IMR-90 (cell line): ENCODE data around the gene KCNMA1. TPM values are rescaled to one million over a fixed set of nuclear protein-coding genes. Genes with fewer than 3 reads are reported as not detected.

Experiments
- ATAC-seq: fragments of 200-7000 bp; cut with Tn5 transposase; 2 replicates; pipeline ENCODE4 v1.9.1; 2020; ENCODE audit warnings: low read depth, mild to moderate bottlenecking, moderate library complexity
- BruUV-seq: library from RNA; stranded (reverse); fragments of 400-500 nt; replicated peaks from 2 replicates; lab custom pipeline; 2021; lab: Mats Ljungman, UMichigan
- CTCF ChIA-PET: fragments of 300-600 bp; formaldehyde crosslinking; extraction: SDS; loops from one replicate; lab custom pipeline; 2021; ENCODE audit warnings: antibody characterized with exemption; lab: Yijun Ruan, JAX
- POLR2A ChIA-PET: fragments of 300-600 bp; sonication (Branson Sonifier 250); formaldehyde crosslinking; loops from one replicate; lab custom pipeline; 2022; ENCODE audit warnings: antibody characterized with exemption; ENCODE audit not compliant: unreplicated experiment; lab: Charles Lee
- DNase-seq: peaks from one replicate; pipeline ENCODE4 v3.0.0; 2013
- H2AFZ ChIP-seq: replicated peaks from 2 replicates; pipeline ENCODE3; 2013; ENCODE audit warnings: low read length, mild to moderate bottlenecking; ENCODE audit not compliant: poor library complexity
- H2AK5ac ChIP-seq: 2 replicates; pipeline ENCODE4 v1.6.1; 2013; ENCODE audit warnings: low read depth, low read length, inconsistent platforms
- H2AK9ac ChIP-seq: replicated peaks from 2 replicates; pipeline ENCODE3; 2013; ENCODE audit warnings: mild to moderate bottlenecking, low read depth, low read length, moderate library complexity; ENCODE audit not compliant: poor library complexity
- H2BK120ac ChIP-seq: 2 replicates; pipeline ENCODE4 v1.6.1; 2013; ENCODE audit warnings: low read depth, low read length, inconsistent platforms
- H2BK15ac ChIP-seq: 3 replicates; pipeline ENCODE4 v1.6.1; 2013; ENCODE audit warnings: low read depth, low read length, inconsistent platforms
- H2BK20ac ChIP-seq: 2 replicates; pipeline ENCODE4 v1.6.1; 2013; ENCODE audit warnings: low read depth, mild to moderate bottlenecking, inconsistent platforms, low read length, moderate library complexity
- H2BK5ac ChIP-seq: 2 replicates; pipeline ENCODE4 v1.6.1; 2013; ENCODE audit warnings: mild to moderate bottlenecking, low read depth, low read length, inconsistent platforms; ENCODE audit not compliant: poor library complexity, severe bottlenecking
- H3K14ac ChIP-seq: replicated peaks from 2 replicates; pipeline ENCODE4 v1.6.1; 2013; ENCODE audit warnings: low read depth, low read length, inconsistent platforms
- H3K18ac ChIP-seq: 2 replicates; pipeline ENCODE4 v1.6.1; 2013; ENCODE audit warnings: low read depth, low read length, control low read depth
- H3K23ac ChIP-seq: 2 replicates; pipeline ENCODE4 v1.6.1; 2013; ENCODE audit warnings: low read depth, low read length, inconsistent platforms
- H3K27ac ChIP-seq: 2 replicates; pipeline ENCODE4 v1.5.1; 2013; ENCODE audit warnings: mild to moderate bottlenecking, control low read depth, low read length; ENCODE audit not compliant: insufficient read depth
- H3K27me3 ChIP-seq: 2 replicates; pipeline ENCODE4 v1.6.1; 2013; ENCODE audit warnings: low read length; ENCODE audit not compliant: control insufficient read depth, insufficient read depth
- H3K36me3 ChIP-seq: 2 replicates; pipeline ENCODE4 v1.6.1; 2013; ENCODE audit warnings: low read length, mixed read lengths; ENCODE audit not compliant: control insufficient read depth, insufficient read depth
- H3K4ac ChIP-seq: 2 replicates; pipeline ENCODE4 v1.6.1; 2013; ENCODE audit warnings: low read depth, low read length, inconsistent platforms
- H3K4me1 ChIP-seq: 2 replicates; pipeline ENCODE4 v1.6.1; 2013; ENCODE audit warnings: low read length, mixed read lengths; ENCODE audit not compliant: control insufficient read depth, insufficient read depth
- H3K4me2 ChIP-seq: 2 replicates; pipeline ENCODE4 v1.6.1; 2013; ENCODE audit warnings: low read depth, mild to moderate bottlenecking, control low read depth, low read length, moderate library complexity
- H3K4me3 ChIP-seq: 2 replicates; pipeline ENCODE4 v1.5.1; 2013; ENCODE audit warnings: low read depth, mild to moderate bottlenecking, control low read depth, low read length, moderate library complexity; ENCODE audit not compliant: insufficient read depth
- H3K56ac ChIP-seq: 2 replicates; pipeline ENCODE4 v1.6.1; 2013; ENCODE audit warnings: low read length, inconsistent platforms; ENCODE audit not compliant: insufficient read depth; ENCODE audit errors: extremely low read depth
- H3K79me1 ChIP-seq, 2 experiments: 2 replicates each; pipeline ENCODE4 v1.6.1; 2013; ENCODE audit warnings: low read length in 2 of 2, inconsistent platforms in 1 of 2, low read depth in 1 of 2
- H3K9ac ChIP-seq: 2 replicates; pipeline ENCODE4 v1.6.1; 2013; ENCODE audit warnings: low read depth, low read length, control low read depth
- H3K9me1 ChIP-seq: 2 replicates; pipeline ENCODE4 v1.6.1; 2013; ENCODE audit warnings: low read length, inconsistent platforms; ENCODE audit not compliant: insufficient read depth
- H3K9me3 ChIP-seq: 2 replicates; pipeline ENCODE4 v1.6.1; 2013; ENCODE audit warnings: low read length; ENCODE audit not compliant: control insufficient read depth, insufficient read depth
- H4K20me1 ChIP-seq: 2 replicates; pipeline ENCODE4 v1.6.1; 2013; ENCODE audit warnings: low read length, inconsistent platforms; ENCODE audit not compliant: insufficient read depth
- H4K5ac ChIP-seq: 2 replicates; pipeline ENCODE4 v1.6.1; 2013; ENCODE audit warnings: mild to moderate bottlenecking, low read depth, low read length, control low read depth
- H4K8ac ChIP-seq, 2 experiments: 2 replicates each; pipeline ENCODE4 v1.6.1; 2013; ENCODE audit warnings: low read depth in 2 of 2, low read length in 2 of 2, control low read depth in 1 of 2, inconsistent platforms in 1 of 2
- H4K91ac ChIP-seq: 2 replicates; pipeline ENCODE4 v1.6.1; 2013; ENCODE audit warnings: low read depth, low read length, inconsistent platforms; ENCODE audit not compliant: insufficient read depth
- BHLHE40 ChIP-seq: fragments of 150-350 bp; IDR thresholded peaks from 2 replicates; pipeline ENCODE4 v1.6.1; 2016; ENCODE audit warnings: mild to moderate bottlenecking, low read depth, low read length
- CEBPB ChIP-seq: IDR thresholded peaks from 2 replicates; pipeline ENCODE4 v1.6.1; 2012; ENCODE audit warnings: low read depth, low read length, improper control_type of control experiment
- CHD1 ChIP-seq: IDR thresholded peaks from 2 replicates; pipeline ENCODE4 v1.6.1; 2012; ENCODE audit warnings: low read depth, low read length, improper control_type of control experiment
- FOS ChIP-seq: fragments of 150-350 bp; IDR thresholded peaks from 2 replicates; pipeline ENCODE4 v1.6.1; 2016; ENCODE audit warnings: low read depth, low read length
- MAFK ChIP-seq: IDR thresholded peaks from 2 replicates; pipeline ENCODE4 v1.6.1; 2012; ENCODE audit warnings: low read depth, low read length, improper control_type of control experiment
- MAZ ChIP-seq: IDR thresholded peaks from 2 replicates; pipeline ENCODE4 v1.6.1; 2012; ENCODE audit warnings: low read depth, mild to moderate bottlenecking, low read length, improper control_type of control experiment, moderate library complexity, borderline replicate concordance
- MXI1 ChIP-seq: IDR thresholded peaks from 2 replicates; pipeline ENCODE4 v1.6.1; 2012; ENCODE audit warnings: low read depth, mild to moderate bottlenecking, low read length, moderate library complexity, borderline replicate concordance
- NFE2L2 ChIP-seq: fragments of 150-350 bp; IDR thresholded peaks from 2 replicates; pipeline ENCODE4 v1.6.1; 2016; ENCODE audit warnings: low read depth, mild to moderate bottlenecking, low read length
- POLR2A ChIP-seq: IDR thresholded peaks from 2 replicates; pipeline ENCODE4 v1.6.1; 2012; ENCODE audit warnings: mild to moderate bottlenecking, low read depth, low read length
- RCOR1 ChIP-seq: IDR thresholded peaks from 2 replicates; pipeline ENCODE4 v1.6.1; 2012; ENCODE audit warnings: mild to moderate bottlenecking, low read length, improper control_type of control experiment; ENCODE audit not compliant: insufficient replicate concordance
- RFX5 ChIP-seq: IDR thresholded peaks from 2 replicates; pipeline ENCODE4 v1.8.0; 2012; ENCODE audit warnings: low read depth, mild to moderate bottlenecking, low read length, moderate library complexity
- SMC3 ChIP-seq: fragments of 150-350 bp; IDR thresholded peaks from 2 replicates; pipeline ENCODE4 v1.6.1; 2016; ENCODE audit warnings: low read depth, mild to moderate bottlenecking, antibody characterized with exemption, low read length, moderate library complexity
- WGBS, 2 experiments: methylation state at CpG; one replicate each; pipeline versions ENCODE4 v1.1.5 to v1.1.7; 2013; ENCODE audit warnings: missing lambda C conversion rate in 2 of 2; ENCODE audit not compliant: insufficient read length in 1 of 2; ENCODE audit errors: extremely low coverage in 2 of 2; 5-methylcytosine and 5-hydroxymethylcytosine counted together
- dilution Hi-C: fragments of 300-500 bp; cut with HindIII; formaldehyde crosslinking; loops from one replicate; pipeline ENCODE4 v1.14.3; 2018; ENCODE audit warnings: low sequenced_read_pairs; ENCODE audit not compliant: unreplicated experiment
- in situ Hi-C: fragments of 300-500 bp; cut with MboI; formaldehyde crosslinking; loops from 3 replicates; pipeline ENCODE4 v1.14.3; 2019; ENCODE audit warnings: low sequenced_read_pairs, inconsistent platforms, mixed read lengths
- intact Hi-C: fragments of 100-400 bp; cut with micrococcal nuclease; formaldehyde crosslinking; loops from 2 replicates; pipeline ENCODE4 v1.10.0; 2022
- polyA plus RNA-seq, 3 experiments: library from polyadenylated mRNA; depleted of rRNA; stranded (reverse); fragments of >200 nt; gene quantifications; 2 replicates each; pipeline ENCODE4 v1.2.3, GENCODE V29; 2012; ENCODE audit warnings: low replicate concordance in 1 of 3
- total RNA-seq: library from RNA; depleted of rRNA; stranded (reverse); fragments of >200 nt; gene quantifications from 2 replicates; pipeline ENCODE4 v1.2.3, GENCODE V29; 2012
- TF ChIP-seq, protein P1 (sequence below): conservative IDR thresholded peaks from 2 replicates; pipeline ENCODE4 v1.5.1; 2012; ENCODE audit warnings: mild to moderate bottlenecking, low read depth, low read length, improper control_type of control experiment

KCNMA1 gene
- total and polyA plus RNA-seq, 2 of the 4 experiments (the other 2 are of a cell fraction) = 25.6 to 29.6 TPM

- TF ChIP-seq BHLHE40 (no peak), NFE2L2 (no peak), MXI1 (no peak), SMC3 (no peak), CEBPB (no peak), CHD1 (no peak), RFX5 (no peak)
These were observed 222.2 kb downstream of the KCNMA1 start (continued) for GRCh38 chr10:77415313-77415960.

DNA sequence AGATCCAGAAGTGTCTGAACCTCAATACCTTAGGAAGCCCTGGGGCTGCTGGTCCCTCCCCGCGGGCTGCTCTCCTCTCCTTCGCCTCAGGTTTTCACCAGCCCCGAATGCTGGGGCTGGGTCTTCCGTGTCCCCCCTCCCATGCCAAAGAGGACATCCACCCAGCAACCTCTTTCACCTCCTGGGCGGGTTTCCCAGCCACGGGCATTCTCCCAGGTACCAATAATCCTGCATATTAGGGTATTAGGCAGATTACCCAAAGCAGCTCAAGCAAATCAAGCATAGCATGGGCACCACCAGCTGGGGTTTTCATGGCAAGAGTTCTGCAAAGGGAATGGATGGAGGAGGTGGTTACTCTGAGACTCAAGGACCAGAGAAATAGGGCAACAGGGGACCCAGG lies 224.4 kb downstream of the KCNMA1 start:
- POLR2A ChIA-PET = no interaction called here
- peak overlapping the region; percentile 13; the same call in 1 of the 2 replicates for H2BK120ac ChIP-seq
- no CpG with 5 or more reads among the region's 7 CpGs for WGBS, 2 experiments
- H4K8ac ChIP-seq = no peak overlapping the region
- no peak overlapping the region for H3K27ac ChIP-seq
- in situ Hi-C loops = no loop called here
- CTCF ChIA-PET = no interaction called here
- no peak overlapping the region for H2AFZ ChIP-seq
- no peak overlapping the region for H3K9ac ChIP-seq
- no TSS peak for BruUV-seq
- H3K4me2 ChIP-seq = no peak overlapping the region
- DNase-seq (no peak), ATAC-seq (no peak)
- H3K9me1 ChIP-seq = peaks cover 27% of the 10 kb centered on the region
- H3K4me1 ChIP-seq = peaks cover 26% of the 10 kb centered on the region
- no peak overlapping the region for H3K56ac ChIP-seq
- intact Hi-C loops = no loop called here
- H3K23ac ChIP-seq = no peak overlapping the region
- TF ChIP-seq POLR2A (no peak), CEBPB (no peak), MAZ (no peak), RCOR1 (no peak), MAFK (no peak), FOS (no peak), NFE2L2 (no peak)
- TF ChIP-seq, protein P1, sequence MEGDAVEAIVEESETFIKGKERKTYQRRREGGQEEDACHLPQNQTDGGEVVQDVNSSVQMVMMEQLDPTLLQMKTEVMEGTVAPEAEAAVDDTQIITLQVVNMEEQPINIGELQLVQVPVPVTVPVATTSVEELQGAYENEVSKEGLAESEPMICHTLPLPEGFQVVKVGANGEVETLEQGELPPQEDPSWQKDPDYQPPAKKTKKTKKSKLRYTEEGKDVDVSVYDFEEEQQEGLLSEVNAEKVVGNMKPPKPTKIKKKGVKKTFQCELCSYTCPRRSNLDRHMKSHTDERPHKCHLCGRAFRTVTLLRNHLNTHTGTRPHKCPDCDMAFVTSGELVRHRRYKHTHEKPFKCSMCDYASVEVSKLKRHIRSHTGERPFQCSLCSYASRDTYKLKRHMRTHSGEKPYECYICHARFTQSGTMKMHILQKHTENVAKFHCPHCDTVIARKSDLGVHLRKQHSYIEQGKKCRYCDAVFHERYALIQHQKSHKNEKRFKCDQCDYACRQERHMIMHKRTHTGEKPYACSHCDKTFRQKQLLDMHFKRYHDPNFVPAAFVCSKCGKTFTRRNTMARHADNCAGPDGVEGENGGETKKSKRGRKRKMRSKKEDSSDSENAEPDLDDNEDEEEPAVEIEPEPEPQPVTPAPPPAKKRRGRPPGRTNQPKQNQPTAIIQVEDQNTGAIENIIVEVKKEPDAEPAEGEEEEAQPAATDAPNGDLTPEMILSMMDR = no peak
- dilution Hi-C loops = no loop called here
- H3K4me3 ChIP-seq = no peak overlapping the region
- 0 out of 3 replicates have a peak overlapping the region, but pooled peaks have one; percentile 74 for H2BK15ac ChIP-seq
- H3K18ac ChIP-seq = no peak overlapping the region
- H3K27me3 ChIP-seq = no peaks in the 10 kb centered on the region
- no peaks in the 10 kb centered on the region for H3K9me3 ChIP-seq
- H2BK5ac ChIP-seq = no peak overlapping the region
- H4K5ac ChIP-seq = no peak overlapping the region
- peak overlapping the region; percentile 20; the same call in 1 of the 2 replicates for H2BK20ac ChIP-seq
- no peaks in the 10 kb centered on the region for H3K36me3 ChIP-seq
- H2AK9ac ChIP-seq = no peak overlapping the region
- 0 out of 2 replicates have a peak overlapping the region, but pooled peaks have one; percentile 53 for H2AK5ac ChIP-seq
- H3K79me1 ChIP-seq = peaks cover 0 to 17% of the 10 kb centered on the region in 2 experiments; a peak in 2 of 4 replicates
- peak overlapping the region; percentile 20; the same call in 1 of the 2 replicates for H3K4ac ChIP-seq
- H4K20me1 ChIP-seq = no peaks in the 10 kb centered on the region
- H3K14ac ChIP-seq = no peak overlapping the region
- peak overlapping the region; percentile 33 for H4K91ac ChIP-seq
